GM21381 (cell line): ENCODE measurements around the gene MLPH.
"Not testable (repeated sequence)": the region's sequence is repeated elsewhere in the genome, so short reads cannot be mapped to it uniquely, and the experiment has no call there.

Experiments used
- ATAC-seq: cut with Tn5 transposase; IDR thresholded peaks from one replicate; pipeline ENCODE4 v1.9.1; 2021; ENCODE audit warnings: mild to moderate bottlenecking, moderate library complexity; ENCODE audit not compliant: unreplicated experiment

Gene MLPH

DNA sequence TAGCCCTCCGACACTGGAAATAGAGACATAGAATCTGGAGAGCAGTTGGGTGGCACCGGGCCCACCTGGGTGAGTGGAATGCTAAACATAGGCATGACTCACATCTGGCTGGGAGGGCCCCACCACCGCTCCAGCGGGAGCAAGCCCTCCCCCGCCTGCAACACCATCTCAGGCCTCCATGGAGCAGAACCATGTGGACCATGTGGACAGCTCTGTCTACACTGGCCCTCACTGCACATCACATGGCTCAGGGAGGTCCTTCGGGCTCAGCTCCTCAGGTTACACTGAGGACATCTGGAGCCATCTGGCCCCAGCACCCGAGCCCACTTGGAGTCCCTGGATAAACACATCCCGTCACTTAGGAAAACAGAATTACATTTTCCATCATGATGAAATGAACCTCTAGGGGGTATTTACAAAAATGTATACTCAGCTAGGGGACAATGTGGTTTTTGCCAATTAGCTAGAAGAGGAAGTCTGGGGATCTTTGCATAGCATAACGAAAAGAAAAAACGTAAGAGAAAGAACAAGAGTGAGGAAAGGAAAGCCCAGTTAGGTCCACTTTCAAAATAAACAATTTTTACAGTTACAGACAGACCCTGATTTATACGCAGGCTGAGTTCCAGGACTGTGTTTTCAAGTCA, 30.7 kb upstream of the MLPH start:
- no peak for ATAC-seq

- no peak for ATAC-seq
Measured at GRCh38 chr2:237457388-237457941, 29.6 kb upstream of the MLPH start.

DNA sequence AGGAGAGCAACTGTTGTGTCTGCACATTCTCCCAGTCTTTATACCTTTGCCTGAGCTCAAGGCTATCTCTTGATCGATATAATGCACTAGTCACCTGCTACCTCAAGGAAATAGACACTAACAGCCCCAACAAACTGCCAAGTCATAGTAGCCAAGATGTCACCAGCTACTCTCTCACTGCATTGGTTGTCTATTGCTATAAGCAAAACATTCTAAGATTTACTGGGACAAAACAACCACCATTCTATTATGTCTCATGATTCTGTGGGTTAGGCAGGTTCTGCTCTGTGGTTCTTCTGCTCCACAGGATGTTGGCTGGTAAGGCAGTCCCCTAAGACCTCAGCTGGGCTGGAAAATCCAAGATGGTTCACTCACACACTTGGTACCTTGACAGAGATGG, 28.5 kb upstream of the MLPH start:
- no peak for ATAC-seq

DNA sequence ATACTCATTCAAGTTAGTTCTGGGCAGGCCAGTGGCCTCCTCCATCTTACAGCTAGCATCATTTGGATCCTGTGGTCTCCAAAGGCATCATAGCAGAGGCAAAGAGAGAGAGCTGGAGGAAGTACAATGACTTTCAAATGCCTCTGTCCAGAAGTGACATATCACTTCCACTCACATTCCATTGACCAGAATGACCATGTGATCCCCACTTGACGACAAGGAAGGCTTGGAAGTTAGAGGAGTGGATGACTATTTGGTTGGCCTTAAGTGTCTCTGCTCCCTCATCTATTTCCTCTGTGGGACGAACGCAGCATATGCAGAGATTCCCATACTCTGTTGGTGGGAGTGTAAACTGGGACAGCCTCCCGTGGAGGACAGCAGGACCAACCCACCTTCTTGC, 27.8 kb upstream of the MLPH start:
- ATAC-seq, result no peak

DNA sequence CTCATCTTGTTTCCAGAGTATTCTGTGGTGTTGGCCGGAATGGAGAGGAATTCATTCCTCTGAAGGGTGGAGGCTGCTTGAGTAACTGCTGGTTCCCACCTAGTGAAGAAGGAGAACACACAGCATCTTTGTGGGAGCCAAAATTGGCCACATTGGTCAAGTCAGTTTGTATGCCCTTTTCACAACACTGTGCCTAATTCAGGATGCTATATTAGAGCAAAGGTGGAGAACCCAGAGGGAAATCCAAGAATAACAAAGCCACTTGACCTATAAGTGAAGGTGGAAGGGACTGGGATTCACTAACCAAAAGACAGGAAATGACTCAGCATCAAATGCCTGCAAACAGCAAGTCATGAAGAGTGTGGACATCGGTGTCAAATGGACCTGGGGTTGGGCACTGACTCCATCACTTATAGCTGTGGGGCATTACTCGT, 27.3 kb upstream of the MLPH start:
- ATAC-seq, result no peak

GRCh38 chr2:237464757-237465391, 22.2 kb upstream of the MLPH start:
- ATAC-seq, result no peak

DNA sequence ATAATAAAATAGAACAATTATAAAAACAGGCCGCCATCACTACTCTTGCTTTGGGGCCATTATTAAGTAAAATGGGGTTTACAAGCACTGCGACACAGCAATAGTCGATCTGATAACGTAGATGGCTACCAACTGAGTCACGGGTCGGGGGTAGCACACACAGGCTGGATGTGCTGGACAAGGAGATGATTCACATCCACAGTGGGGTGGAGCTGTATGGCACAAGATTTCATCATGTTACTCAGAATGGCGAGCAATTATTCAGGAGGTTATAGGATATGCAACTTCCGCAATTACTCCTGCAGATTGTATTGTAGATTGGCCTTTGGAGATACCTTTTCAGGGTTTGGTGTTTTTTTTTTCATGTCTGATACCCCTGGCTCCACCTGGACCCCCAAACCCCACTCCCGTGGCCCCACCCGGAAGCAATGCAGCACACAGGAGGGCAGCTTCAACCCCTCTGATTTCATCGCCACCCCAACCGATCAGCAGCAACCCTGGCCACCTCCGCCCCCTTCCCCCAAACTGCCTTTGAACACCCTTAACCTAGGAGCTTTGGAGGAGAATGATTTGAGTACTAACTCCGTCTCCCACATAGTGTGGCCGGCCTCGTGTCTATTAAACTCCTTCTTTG, 21.4 kb upstream of the MLPH start:
- no peak for ATAC-seq

GRCh38 chr2:237466211-237466610, 20.8 kb upstream of the MLPH start:
- no peak for ATAC-seq

- ATAC-seq, result no peak
Measured at GRCh38 chr2:237467447-237468179, 19.4 kb upstream of the MLPH start.

DNA sequence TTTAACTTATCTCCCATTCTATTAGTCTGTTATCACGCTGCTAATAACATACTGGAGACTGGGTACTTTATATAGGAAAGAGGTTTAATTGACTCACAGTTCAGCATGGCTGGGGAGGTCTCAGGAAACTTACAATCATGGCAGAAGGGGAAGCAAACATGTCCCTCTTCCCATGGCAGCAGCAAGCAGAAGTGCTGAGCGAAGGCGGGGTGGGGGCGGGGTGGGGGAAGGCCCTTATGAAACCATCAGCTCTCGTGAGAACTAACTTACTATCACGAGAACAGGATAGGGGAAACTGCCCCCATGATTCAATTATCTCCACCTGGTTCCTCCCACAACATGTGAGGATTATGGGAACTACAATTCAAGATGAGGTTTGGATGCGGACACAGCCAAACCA, 17.6 kb upstream of the MLPH start:
- not testable (repeated sequence) for ATAC-seq

- no peak for ATAC-seq
Measured at GRCh38 chr2:237469849-237470248, 17.2 kb upstream of the MLPH start.

DNA sequence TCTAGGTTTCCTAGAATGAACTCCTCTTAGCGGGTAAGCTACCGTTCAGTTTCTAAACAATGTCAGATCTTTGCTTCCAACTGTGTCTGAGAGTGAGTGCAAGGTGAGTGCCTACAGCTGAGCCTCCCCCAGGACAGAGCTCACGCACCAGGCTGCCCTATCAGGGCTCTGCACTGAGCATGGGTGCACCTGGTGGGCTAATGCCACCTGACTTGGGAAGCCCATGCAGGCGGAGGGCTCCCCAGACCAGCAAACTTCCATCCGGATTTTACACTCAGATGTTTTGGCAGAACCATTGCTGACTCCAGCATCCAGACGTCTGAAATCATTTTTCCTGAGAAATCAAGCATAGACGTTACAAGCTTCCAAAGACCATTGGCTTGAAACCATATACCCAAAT, 16.1 kb upstream of the MLPH start:
- no peak for ATAC-seq

DNA sequence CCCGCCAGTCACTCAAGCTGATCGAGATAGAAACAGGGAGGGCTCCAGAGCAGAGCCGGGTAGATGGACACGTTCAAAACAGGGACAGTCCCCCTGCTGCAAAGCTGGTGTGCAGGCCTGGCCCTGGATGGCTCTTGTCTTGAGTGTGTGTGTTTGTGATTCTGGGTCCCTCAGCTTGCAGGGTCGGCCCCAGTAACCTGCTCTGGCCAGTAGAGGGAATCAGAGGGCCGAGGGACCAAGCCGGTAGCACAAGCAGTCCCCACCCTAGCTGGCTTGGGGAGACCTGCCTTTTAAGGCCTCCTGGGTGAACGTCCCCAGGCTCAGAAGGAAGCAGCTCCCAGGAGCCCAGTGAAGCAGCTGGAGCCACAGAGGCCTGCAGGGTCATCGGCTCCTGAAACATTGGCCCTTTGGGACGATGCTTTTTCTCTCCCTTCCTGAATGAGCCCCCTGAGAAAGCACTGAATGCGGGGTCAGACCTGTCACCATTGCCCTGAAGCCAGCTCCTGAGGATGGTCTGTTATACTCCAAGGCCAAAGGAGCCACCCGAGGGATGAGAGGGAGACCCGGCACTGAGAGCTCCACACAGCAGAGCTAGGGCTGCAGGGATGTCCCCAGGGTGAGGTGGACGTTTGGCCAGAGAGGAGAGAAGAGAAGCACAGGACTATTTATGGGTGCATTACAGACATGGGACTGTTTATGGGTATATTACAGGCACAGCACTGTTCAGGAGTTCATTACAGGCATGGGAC, 15.4 kb upstream of the MLPH start:
- ATAC-seq, result no peak

DNA sequence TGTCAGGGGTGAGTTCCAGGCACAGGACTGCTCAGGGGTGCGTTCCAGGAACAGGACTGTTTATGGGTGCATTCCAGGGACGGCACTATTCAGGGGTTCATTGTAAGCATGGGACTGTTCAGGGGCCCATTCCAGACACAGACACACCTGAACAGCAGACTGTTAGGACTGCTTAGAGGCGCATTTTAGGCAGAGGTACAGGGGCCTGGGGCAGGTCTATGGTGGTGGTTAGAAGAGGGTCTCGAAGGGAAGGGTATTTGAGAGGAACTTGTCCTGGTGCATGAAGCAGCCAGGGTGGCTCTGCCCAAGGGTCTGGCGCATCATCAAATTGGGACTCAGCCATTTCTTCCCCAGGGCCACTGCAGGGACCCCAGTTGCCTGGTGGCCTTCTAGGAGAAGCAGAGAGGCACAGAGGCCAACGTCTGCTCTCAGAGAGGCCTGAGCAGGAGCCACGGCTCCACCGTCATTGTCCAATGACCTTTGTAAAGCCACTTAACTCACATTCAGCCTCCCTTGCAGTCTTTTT, 14.8 kb upstream of the MLPH start:
- no peak for ATAC-seq

DNA sequence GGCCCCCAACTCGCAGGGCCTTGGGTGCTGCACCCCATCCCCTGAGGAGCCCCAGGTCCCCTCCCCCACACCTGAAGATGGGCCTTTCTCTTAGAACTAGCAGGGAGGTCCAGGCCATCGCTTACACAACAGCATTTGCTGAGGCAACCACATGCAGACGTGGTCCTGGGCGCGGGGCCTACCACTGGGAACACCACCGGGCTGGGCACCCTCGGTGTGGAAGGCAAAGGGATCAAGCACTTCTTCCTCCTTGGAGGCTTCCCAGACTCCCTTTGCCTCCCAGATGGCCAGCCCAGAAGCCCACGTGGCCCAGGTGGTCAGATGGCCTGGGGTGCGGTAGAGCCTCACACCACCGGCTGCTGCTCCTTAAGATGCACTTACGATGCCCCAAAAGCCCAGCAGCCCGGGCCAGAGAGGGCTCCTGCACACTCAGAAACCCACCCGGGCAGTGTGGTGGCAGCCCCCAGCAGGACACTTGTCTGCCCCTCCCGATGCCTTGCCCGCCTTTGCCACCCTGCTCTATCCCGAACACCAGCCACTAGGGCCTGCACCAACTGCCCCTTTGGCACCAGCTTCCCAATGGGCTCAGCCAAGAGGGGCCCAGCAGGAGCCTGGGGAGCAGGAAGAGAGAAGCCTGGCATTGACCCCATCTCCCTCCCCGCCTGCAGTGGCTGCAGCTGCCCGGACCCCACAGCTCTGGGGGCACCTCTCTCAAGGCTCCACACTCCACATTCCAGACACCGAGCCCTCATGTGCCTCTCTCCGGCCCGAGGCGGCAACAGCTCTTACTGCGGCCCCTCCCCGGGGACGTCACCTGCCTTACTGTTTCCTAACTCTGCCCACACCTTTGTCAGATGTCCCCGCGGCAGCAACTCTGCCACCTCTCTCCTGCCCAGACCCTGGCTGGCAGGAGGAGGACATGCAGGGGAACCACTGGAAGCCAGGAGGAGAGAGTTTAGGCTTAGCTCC, 13.9 kb upstream of the MLPH start:
- ATAC-seq, result no peak

- ATAC-seq, result no peak
Measured at GRCh38 chr2:237473878-237474441, 13.1 kb upstream of the MLPH start.

GRCh38 chr2:237474442-237474911, 12.6 kb upstream of the MLPH start:
- no peak for ATAC-seq

GRCh38 chr2:237474931-237475703, 11.9 kb upstream of the MLPH start:
- peak; percentile 86 for ATAC-seq
